ENCODE data around the gene RPGRIP1.
"Not testable (repeated sequence)": the region's sequence is repeated elsewhere in the genome, so short reads cannot be mapped to it uniquely, and the experiment has no call there.

RPGRIP1 gene

GRCh38 chr14:21302013-21302835 is 22.3 kb downstream of the RPGRIP1 start:
- DNase-seq, result no peak

- DNase-seq, result not testable (repeated sequence)
Observed at GRCh38 chr14:21302836-21303140, 22.9 kb downstream of the RPGRIP1 start.

DNA sequence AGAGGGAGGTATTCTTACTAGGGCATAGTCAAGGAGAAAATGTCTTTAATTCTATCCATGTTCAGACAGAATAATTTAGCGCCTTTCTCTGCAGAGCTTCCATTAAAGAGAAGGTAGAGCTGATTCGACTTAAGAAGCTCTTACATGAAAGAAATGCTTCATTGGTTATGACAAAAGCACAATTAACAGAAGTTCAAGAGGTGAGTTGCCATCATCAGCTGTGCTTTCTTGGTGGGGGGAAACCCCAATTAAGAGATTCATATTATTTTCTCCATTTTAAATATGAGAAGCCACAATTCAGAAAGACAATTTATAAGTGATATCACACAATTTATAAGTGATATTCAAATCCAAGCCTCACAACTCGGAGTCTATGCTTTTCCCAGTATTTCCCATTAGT is 27.8 kb downstream of the RPGRIP1 start:
- no peak for DNase-seq

DNA sequence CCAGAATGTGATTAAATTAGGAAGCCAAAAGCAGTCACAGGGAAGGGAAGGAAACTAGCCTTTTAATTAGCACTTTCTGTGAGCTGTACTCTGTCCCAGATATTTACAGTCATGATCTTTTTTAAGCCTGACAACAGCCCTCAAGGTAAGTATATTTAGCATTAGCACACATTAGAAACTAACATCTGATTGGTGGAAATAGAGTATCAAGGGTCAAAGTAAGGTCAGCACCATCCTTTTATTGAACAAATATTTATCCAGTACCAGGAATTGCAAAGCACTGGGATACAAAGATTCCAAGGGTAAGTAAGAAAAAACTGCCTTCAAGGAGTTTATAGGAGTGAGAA is 28.2 kb downstream of the RPGRIP1 start:
- DNase-seq, result no peak

- peak; percentile 20 for DNase-seq
Observed at GRCh38 chr14:21308479-21309237, 28.8 kb downstream of the RPGRIP1 start.

- no peak for DNase-seq
Observed at GRCh38 chr14:21309238-21309636, 29.4 kb downstream of the RPGRIP1 start.

DNA sequence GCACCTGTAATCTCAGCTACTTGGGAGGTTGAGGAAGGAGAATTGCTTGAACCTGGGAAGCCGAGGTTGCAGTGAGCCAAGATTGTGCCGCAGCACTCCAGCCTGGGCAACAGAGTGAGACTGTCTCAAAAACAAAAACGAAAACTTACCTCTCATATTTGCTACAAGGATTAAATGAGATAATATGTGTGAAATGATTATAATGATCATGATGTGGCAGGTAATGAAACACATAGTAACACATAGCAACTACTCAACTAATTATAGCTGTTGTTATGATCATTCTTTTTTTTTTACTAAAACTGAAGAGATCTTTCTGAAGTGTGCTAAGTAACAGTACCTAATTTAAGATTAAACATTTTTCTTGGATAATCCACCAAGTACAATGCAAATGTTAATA is 30.1 kb downstream of the RPGRIP1 start:
- no peak for DNase-seq

DNA sequence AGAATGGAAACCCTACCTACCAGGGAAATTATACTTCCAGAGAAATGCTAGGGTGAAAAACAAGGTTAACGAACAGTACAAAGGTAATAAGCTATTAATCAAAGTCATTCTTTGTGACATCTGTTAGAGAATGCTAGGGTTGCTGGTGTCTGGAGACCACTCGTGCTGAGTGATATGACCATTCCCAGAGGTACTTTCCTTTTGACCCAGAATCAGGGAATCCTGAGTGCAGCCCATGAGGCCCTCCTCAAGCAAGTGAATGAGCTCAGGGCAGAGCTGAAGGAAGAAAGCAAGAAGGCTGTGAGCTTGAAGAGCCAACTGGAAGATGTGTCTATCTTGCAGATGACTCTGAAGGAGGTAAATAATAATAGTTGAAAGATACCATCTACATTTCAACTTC is 31.7 kb downstream of the RPGRIP1 start:
- no peak for DNase-seq

GRCh38 chr14:21313512-21313911 is 33.6 kb downstream of the RPGRIP1 start:
- no peak for DNase-seq

DNA sequence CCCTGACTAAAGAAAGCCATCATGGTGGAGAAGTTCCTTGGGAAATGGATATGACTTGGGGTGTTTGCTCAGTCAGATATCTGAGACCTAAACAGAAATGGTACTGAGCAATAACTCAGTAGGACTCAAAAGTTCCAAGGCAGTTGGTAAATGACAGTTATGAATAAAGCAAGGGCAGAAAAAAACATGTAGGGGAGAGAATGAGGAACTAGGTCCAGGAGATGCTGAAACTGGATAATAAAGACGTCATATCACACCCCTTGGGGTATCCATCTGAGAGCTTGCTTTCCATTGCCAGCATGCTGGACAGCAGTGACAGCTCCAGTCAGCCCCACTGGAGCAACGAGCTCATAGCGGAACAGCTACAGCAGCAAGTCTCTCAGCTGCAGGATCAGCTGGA is 37.5 kb downstream of the RPGRIP1 start:
- DNase-seq, result no peak

GRCh38 chr14:21320913-21321312 is 41.0 kb downstream of the RPGRIP1 start:
- no peak for DNase-seq

- DNase-seq, result no peak
Observed at GRCh38 chr14:21322716-21323115, 42.8 kb downstream of the RPGRIP1 start.

- no peak for DNase-seq
Observed at GRCh38 chr14:21326972-21327371, 47.1 kb downstream of the RPGRIP1 start.
